GM12878 (cell line): ENCODE data around the gene FAM131B. TPM values are rescaled to one million over a fixed set of nuclear protein-coding genes. Genes with fewer than 3 reads are reported as not detected.

Experiments used
- ATAC-seq: fragments of 200-7000 bp; cut with Tn5 transposase; 3 replicates; pipeline ENCODE4 v1.9.1; 2020; ENCODE audit warnings: mild to moderate bottlenecking, moderate library complexity
- BruUV-seq: library from RNA; stranded (reverse); fragments of 400-500 nt; replicated peaks from 2 replicates; lab custom pipeline; 2021; lab: Mats Ljungman, UMichigan
- CTCF ChIA-PET: fragments of 300-600 bp; sonication (Branson Sonifier 250); formaldehyde crosslinking; extraction: SDS; loops from one replicate; lab custom pipeline; 2021; ENCODE audit warnings: inconsistent platforms; lab: Yijun Ruan, JAX
- POLR2A ChIA-PET: fragments of 350-600 bp; formaldehyde crosslinking; extraction: SDS; loops from one replicate; lab custom pipeline; 2021; ENCODE audit warnings: inconsistent platforms; lab: Charles Lee
- RAD21 ChIA-PET: fragments of 300-600 bp; sonication (Branson Sonifier 250); formaldehyde crosslinking; loops from one replicate; lab custom pipeline; 2023; ENCODE audit warnings: antibody characterized with exemption; ENCODE audit not compliant: unreplicated experiment; lab: Charles Lee
- SMC1A ChIA-PET: fragments of 300-600 bp; sonication (Branson Sonifier 250); formaldehyde crosslinking; loops from one replicate; lab custom pipeline; 2023; ENCODE audit not compliant: unreplicated experiment, uncharacterized antibody; lab: Charles Lee
- DNase-seq: peaks from one replicate; pipeline ENCODE4 v3.0.0-alpha.2; 2011; ENCODE audit warnings: low read depth, low spot score
- FAIRE-seq: peaks from 3 replicates; lab custom pipeline; 2011; peaks lifted over from hg19 to GRCh38; lab: Jason Lieb, UNC
- H2AFZ ChIP-seq: 2 replicates; pipeline ENCODE4 v1.6.0; 2011; ENCODE audit warnings: low read depth, low read length, control low read depth; ENCODE audit not compliant: control insufficient read depth
- H3K27ac ChIP-seq: 2 replicates; pipeline ENCODE4 v1.5.1; 2011; ENCODE audit warnings: control low read depth; ENCODE audit not compliant: control insufficient read depth, insufficient read depth
- H3K27me3 ChIP-seq, 2 experiments: replicated peaks in 1 of 2; 2 replicates each; pipeline versions ENCODE4 v1.6.0 to v1.6.1; 2011; ENCODE audit warnings: low read length in 1 of 2; ENCODE audit not compliant: control insufficient read depth in 2 of 2, insufficient read depth in 2 of 2
- H3K36me3 ChIP-seq, 2 experiments: 2 replicates each; pipeline ENCODE4 v1.5.1; 2011; ENCODE audit warnings: low read length in 1 of 2; ENCODE audit not compliant: control insufficient read depth in 2 of 2, insufficient read depth in 2 of 2
- H3K4me1 ChIP-seq: 2 replicates; pipeline ENCODE4 v1.6.1; 2011; ENCODE audit warnings: mild to moderate bottlenecking, low read length, moderate library complexity, mixed read lengths; ENCODE audit not compliant: control insufficient read depth, insufficient read depth
- H3K4me2 ChIP-seq: 2 replicates; pipeline ENCODE4 v1.6.0; 2011; ENCODE audit warnings: control low read depth; ENCODE audit not compliant: control insufficient read depth, insufficient read depth
- H3K4me3 ChIP-seq: fragments of 200-600 bp; sonication (generic); 2 replicates; pipeline ENCODE4 v1.5.1; 2016
- H3K79me2 ChIP-seq: 2 replicates; pipeline ENCODE4 v1.6.0; 2011; ENCODE audit warnings: low read length; ENCODE audit not compliant: control insufficient read depth, insufficient read depth
- H3K9ac ChIP-seq: 2 replicates; pipeline ENCODE4 v1.8.0; 2011; ENCODE audit warnings: low read length, control low read depth, mixed read lengths; ENCODE audit not compliant: control insufficient read depth, insufficient read depth
- H3K9me3 ChIP-seq: replicated peaks from 3 replicates; pipeline ENCODE4 v1.5.1; 2011; ENCODE audit warnings: mild to moderate bottlenecking, low read length; ENCODE audit not compliant: control insufficient read depth, insufficient read depth
- H4K20me1 ChIP-seq: 2 replicates; pipeline ENCODE4 v1.6.0; 2011; ENCODE audit not compliant: control insufficient read depth, insufficient read depth
- BACH1 ChIP-seq: fragments of 450-650 bp; IDR thresholded peaks from 2 replicates; pipeline ENCODE4 v1.6.1; 2017; ENCODE audit warnings: mild to moderate bottlenecking, borderline replicate concordance
- GABPA ChIP-seq: IDR thresholded peaks from 2 replicates; pipeline ENCODE4 v1.6.1; 2014; ENCODE audit warnings: antibody characterized with exemption, low read depth, mild to moderate bottlenecking, inconsistent platforms
- NR2C2 ChIP-seq: IDR thresholded peaks from 2 replicates; pipeline ENCODE4 v1.6.1; 2011; ENCODE audit warnings: borderline replicate concordance, low read depth; ENCODE audit not compliant: control insufficient read depth, insufficient read length
- WGBS: methylation state at CpG from one replicate; pipeline ENCODE4 v1.1.6; 2016; ENCODE audit warnings: low lambda C conversion rate; ENCODE audit not compliant: insufficient replicate concordance, insufficient coverage; ENCODE audit errors: missing lambda C conversion rate; 5-methylcytosine and 5-hydroxymethylcytosine counted together
- in situ Hi-C: fragments of 300-500 bp; cut with MboI; formaldehyde crosslinking; loops from 9 replicates; pipeline ENCODE4 v1.14.3; 2018; ENCODE audit warnings: mixed read lengths
- intact Hi-C: fragments of 100-400 bp; cut with micrococcal nuclease; formaldehyde crosslinking; loops from one replicate; pipeline ENCODE4 v1.14.2; 2022; ENCODE audit not compliant: unreplicated experiment
- polyA plus RNA-seq, 11 experiments: library from polyadenylated mRNA; depleted of rRNA in 4 of 11; unstranded in 6 of 11; stranded (reverse) in 5 of 11; fragments of >200 nt; fragmentation: Nextera tagmentation in 4 of 11; fragmentation: Illumina TruSeq in 1 of 11; extraction: Ambion mirVana in 4 of 11; extraction: Trizol in 1 of 11; gene quantifications; 1 replicate in 1 of 11; 2 replicates in 10 of 11; pipeline versions ENCODE4 v1.2.1 to v1.2.3, GENCODE V29; 2011 to 2016; ENCODE audit warnings: inconsistent platforms in 2 of 11, missing spikeins in 2 of 11, low read depth in 1 of 11
- total RNA-seq, 4 experiments: library from RNA; depleted of rRNA in 3 of 4; stranded (reverse); fragments of >200 nt in 3 of 4; fragmentation: Illumina TruSeq in 1 of 4; extraction: Trizol in 1 of 4; gene quantifications; 2 replicates each; pipeline versions ENCODE4 v1.2.1 to v1.2.3, GENCODE V29; 2013 to 2021
- TF ChIP-seq, protein P1 (sequence below): IDR thresholded peaks from 2 replicates; pipeline ENCODE4 v1.6.1; 2012; ENCODE audit warnings: low read length, inconsistent platforms
- TF ChIP-seq, protein P2 (sequence below): fragments of 450-650 bp; formaldehyde crosslinking; IDR thresholded peaks from 2 replicates; pipeline ENCODE4 v1.4.0; 2020; ENCODE audit warnings: mild to moderate bottlenecking, moderate library complexity

The FAM131B gene
- total and polyA plus RNA-seq, 10 of the 15 experiments (the other 5 are each of a cell fraction or from before 2014, with no cell fraction given), result 0.03 to 0.05 TPM; not detected in 8

DNA sequence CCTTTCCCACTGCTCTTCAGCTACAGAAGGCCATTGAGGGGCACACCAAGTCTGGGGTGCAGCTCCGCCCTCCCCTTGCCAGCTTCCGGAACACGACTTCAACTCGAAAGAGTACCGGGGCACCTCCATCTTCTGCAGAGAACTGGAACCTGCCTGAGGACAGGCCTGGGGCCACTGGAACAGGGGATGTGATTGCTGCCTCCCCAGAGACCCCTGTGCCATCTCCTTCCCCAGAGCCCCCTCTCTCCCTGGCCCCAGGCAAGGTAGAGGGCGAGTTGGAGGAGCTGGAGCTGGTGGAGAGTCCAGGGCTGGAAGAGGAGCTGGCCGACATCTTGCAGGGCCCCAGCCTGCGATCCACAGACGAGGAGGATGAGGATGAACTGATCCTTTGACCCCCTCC, 10.9 kb downstream of the FAM131B start (continued):
- TF ChIP-seq, protein P1, sequence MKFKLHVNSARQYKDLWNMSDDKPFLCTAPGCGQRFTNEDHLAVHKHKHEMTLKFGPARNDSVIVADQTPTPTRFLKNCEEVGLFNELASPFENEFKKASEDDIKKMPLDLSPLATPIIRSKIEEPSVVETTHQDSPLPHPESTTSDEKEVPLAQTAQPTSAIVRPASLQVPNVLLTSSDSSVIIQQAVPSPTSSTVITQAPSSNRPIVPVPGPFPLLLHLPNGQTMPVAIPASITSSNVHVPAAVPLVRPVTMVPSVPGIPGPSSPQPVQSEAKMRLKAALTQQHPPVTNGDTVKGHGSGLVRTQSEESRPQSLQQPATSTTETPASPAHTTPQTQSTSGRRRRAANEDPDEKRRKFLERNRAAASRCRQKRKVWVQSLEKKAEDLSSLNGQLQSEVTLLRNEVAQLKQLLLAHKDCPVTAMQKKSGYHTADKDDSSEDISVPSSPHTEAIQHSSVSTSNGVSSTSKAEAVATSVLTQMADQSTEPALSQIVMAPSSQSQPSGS, result no peak

DNA sequence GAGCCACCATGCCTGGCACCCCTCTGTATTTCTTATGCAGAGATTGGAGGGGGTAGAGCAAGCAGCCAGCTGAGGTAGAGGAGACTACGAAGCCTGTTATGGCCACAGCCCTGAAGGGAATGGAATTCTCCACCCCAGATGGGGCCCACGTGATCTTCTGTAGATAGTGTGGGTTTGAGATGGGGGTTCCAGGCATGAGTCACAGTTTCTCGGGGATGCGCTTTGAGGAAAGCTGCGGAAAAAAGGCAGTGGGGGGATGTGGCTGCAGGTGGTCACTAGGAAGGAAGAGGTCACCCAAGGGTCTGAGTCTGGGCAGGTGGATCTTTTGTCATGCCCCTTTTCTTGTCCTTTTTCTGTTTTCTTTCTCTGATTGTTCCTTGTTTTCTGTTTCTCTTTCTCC, 11.5 kb downstream of the FAM131B start:
- no peak overlapping the region for H3K4me3 ChIP-seq
- POLR2A ChIA-PET, result no interaction called here
- no peaks in the 10 kb centered on the region for H3K9me3 ChIP-seq
- no peaks in the 10 kb centered on the region for H3K79me2 ChIP-seq
- peaks cover 3% of the 10 kb centered on the region in 2 experiments; a peak in 3 of 4 replicates for H3K27me3 ChIP-seq
- no peak overlapping the region for H3K27ac ChIP-seq
- H3K9ac ChIP-seq, result no peak overlapping the region
- no peaks in the 10 kb centered on the region for H3K4me1 ChIP-seq
- in situ Hi-C loops, result no loop called here
- ATAC-seq, result no peak
- TF ChIP-seq GABPA (no peak), NR2C2 (no peak), BACH1 (no peak)
- TF ChIP-seq, protein P2, sequence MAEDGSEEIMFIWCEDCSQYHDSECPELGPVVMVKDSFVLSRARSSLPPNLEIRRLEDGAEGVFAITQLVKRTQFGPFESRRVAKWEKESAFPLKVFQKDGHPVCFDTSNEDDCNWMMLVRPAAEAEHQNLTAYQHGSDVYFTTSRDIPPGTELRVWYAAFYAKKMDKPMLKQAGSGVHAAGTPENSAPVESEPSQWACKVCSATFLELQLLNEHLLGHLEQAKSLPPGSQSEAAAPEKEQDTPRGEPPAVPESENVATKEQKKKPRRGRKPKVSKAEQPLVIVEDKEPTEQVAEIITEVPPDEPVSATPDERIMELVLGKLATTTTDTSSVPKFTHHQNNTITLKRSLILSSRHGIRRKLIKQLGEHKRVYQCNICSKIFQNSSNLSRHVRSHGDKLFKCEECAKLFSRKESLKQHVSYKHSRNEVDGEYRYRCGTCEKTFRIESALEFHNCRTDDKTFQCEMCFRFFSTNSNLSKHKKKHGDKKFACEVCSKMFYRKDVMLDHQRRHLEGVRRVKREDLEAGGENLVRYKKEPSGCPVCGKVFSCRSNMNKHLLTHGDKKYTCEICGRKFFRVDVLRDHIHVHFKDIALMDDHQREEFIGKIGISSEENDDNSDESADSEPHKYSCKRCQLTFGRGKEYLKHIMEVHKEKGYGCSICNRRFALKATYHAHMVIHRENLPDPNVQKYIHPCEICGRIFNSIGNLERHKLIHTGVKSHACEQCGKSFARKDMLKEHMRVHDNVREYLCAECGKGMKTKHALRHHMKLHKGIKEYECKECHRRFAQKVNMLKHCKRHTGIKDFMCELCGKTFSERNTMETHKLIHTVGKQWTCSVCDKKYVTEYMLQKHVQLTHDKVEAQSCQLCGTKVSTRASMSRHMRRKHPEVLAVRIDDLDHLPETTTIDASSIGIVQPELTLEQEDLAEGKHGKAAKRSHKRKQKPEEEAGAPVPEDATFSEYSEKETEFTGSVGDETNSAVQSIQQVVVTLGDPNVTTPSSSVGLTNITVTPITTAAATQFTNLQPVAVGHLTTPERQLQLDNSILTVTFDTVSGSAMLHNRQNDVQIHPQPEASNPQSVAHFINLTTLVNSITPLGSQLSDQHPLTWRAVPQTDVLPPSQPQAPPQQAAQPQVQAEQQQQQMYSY (CRISPR knock-in tag), result no peak
- TF ChIP-seq, all 136 proteins: peak for 0
- CTCF ChIA-PET, result no interaction called here
- no peaks in the 10 kb centered on the region for H4K20me1 ChIP-seq
- SMC1A ChIA-PET, result no interaction called here
- no peak overlapping the region for H3K4me2 ChIP-seq
- RAD21 ChIA-PET, result no interaction called here
- 63% methylated on average over 5 of the region's 5 CpGs for WGBS
- no TSS peak for BruUV-seq
- no peaks in the 10 kb centered on the region for H3K36me3 ChIP-seq
- FAIRE-seq (no peak), DNase-seq (no peak)
- intact Hi-C loops, result no loop called here
- no peak overlapping the region for H2AFZ ChIP-seq
